SK-N-SH treated with all-trans-retinoic acid at 6 μM for 48 hours (cell line): ENCODE measurements around the gene COG2.
"Not testable (repeated sequence)": the region's sequence is repeated elsewhere in the genome, so short reads cannot be mapped to it uniquely, and the experiment has no call there.

Experiments
- ATAC-seq: fragments of 200-7000 bp; cut with Tn5 transposase; 3 replicates; pipeline ENCODE4 v1.9.1; 2020; ENCODE audit warnings: mild to moderate bottlenecking, moderate library complexity
- ARNTL ChIP-seq: fragments of 450-650 bp; formaldehyde crosslinking; IDR thresholded peaks from 2 replicates; pipeline ENCODE4 v1.5.0; 2020; ENCODE audit warnings: low read depth, mild to moderate bottlenecking, moderate library complexity, borderline replicate concordance
- CSDC2 ChIP-seq: fragments of 250-450 bp; sonication (Bioruptor Pico); IDR thresholded peaks from 2 replicates; pipeline ENCODE4 v1.5.0; 2020; ENCODE audit warnings: mild to moderate bottlenecking, moderate library complexity
- ESRRG ChIP-seq: fragments of 250-450 bp; sonication (Bioruptor Pico); IDR thresholded peaks from 2 replicates; pipeline ENCODE4 v1.6.1; 2021; ENCODE audit warnings: mild to moderate bottlenecking
- GLIS3 ChIP-seq: fragments of 250-450 bp; sonication (Bioruptor Pico); IDR thresholded peaks from 2 replicates; pipeline ENCODE4 v1.5.0; 2020; ENCODE audit warnings: mild to moderate bottlenecking, moderate library complexity
- ISL1 ChIP-seq: fragments of 250-450 bp; sonication (Bioruptor Pico); IDR thresholded peaks from 2 replicates; pipeline ENCODE4 v2.1.2; 2022; ENCODE audit warnings: mild to moderate bottlenecking, moderate library complexity
- OSR1 ChIP-seq: fragments of 250-450 bp; sonication (Bioruptor Pico); IDR thresholded peaks from 2 replicates; pipeline ENCODE4 v1.8.0; 2022; ENCODE audit warnings: moderate library complexity, mild to moderate bottlenecking, inconsistent platforms
- PPARA ChIP-seq: fragments of 250-450 bp; sonication (Bioruptor Pico); IDR thresholded peaks from 2 replicates; pipeline ENCODE4 v1.5.0; 2020; ENCODE audit warnings: mild to moderate bottlenecking, borderline replicate concordance
- SNAI2 ChIP-seq: fragments of 250-450 bp; sonication (Bioruptor Pico); IDR thresholded peaks from 2 replicates; pipeline ENCODE4 v1.5.0; 2020; ENCODE audit warnings: mild to moderate bottlenecking, moderate library complexity
- TOX ChIP-seq: fragments of 250-450 bp; sonication (Bioruptor Pico); IDR thresholded peaks from 2 replicates; pipeline ENCODE4 v1.8.0; 2021; ENCODE audit warnings: mild to moderate bottlenecking, moderate library complexity, borderline replicate concordance
- ZNF565 ChIP-seq: fragments of 450-650 bp; formaldehyde crosslinking; conservative IDR thresholded peaks from 2 replicates; pipeline ENCODE4 v1.5.0; 2020; ENCODE audit warnings: low read depth, mild to moderate bottlenecking, moderate library complexity
- ZNF70 ChIP-seq: fragments of 450-650 bp; formaldehyde crosslinking; IDR thresholded peaks from 2 replicates; pipeline ENCODE4 v1.5.0; 2020; ENCODE audit warnings: mild to moderate bottlenecking, moderate library complexity
- ZNF8 ChIP-seq: fragments of 450-650 bp; formaldehyde crosslinking; IDR thresholded peaks from 2 replicates; pipeline ENCODE4 v1.5.0; 2020; ENCODE audit warnings: mild to moderate bottlenecking, moderate library complexity
- TF ChIP-seq, protein P1 (sequence below): fragments of 250-450 bp; sonication (Bioruptor Pico); IDR thresholded peaks from 2 replicates; pipeline ENCODE4 v1.8.0; 2021; ENCODE audit warnings: low read depth, mild to moderate bottlenecking, moderate library complexity, borderline replicate concordance
- TF ChIP-seq, protein P2 (sequence below): fragments of 250-450 bp; sonication (Bioruptor Pico); IDR thresholded peaks from 2 replicates; pipeline ENCODE4 v1.5.1; 2021; ENCODE audit warnings: mild to moderate bottlenecking, moderate library complexity
- TF ChIP-seq, protein P3 (sequence below): fragments of 250-450 bp; sonication (Bioruptor Pico); IDR thresholded peaks from 2 replicates; pipeline ENCODE4 v1.5.1; 2020; ENCODE audit warnings: low read depth, mild to moderate bottlenecking, moderate library complexity
- TF ChIP-seq, protein P4 (sequence below): fragments of 250-450 bp; sonication (Bioruptor Pico); IDR thresholded peaks from 2 replicates; pipeline ENCODE4 v1.8.0; 2020; ENCODE audit warnings: mild to moderate bottlenecking, moderate library complexity, borderline replicate concordance

The COG2 gene

DNA sequence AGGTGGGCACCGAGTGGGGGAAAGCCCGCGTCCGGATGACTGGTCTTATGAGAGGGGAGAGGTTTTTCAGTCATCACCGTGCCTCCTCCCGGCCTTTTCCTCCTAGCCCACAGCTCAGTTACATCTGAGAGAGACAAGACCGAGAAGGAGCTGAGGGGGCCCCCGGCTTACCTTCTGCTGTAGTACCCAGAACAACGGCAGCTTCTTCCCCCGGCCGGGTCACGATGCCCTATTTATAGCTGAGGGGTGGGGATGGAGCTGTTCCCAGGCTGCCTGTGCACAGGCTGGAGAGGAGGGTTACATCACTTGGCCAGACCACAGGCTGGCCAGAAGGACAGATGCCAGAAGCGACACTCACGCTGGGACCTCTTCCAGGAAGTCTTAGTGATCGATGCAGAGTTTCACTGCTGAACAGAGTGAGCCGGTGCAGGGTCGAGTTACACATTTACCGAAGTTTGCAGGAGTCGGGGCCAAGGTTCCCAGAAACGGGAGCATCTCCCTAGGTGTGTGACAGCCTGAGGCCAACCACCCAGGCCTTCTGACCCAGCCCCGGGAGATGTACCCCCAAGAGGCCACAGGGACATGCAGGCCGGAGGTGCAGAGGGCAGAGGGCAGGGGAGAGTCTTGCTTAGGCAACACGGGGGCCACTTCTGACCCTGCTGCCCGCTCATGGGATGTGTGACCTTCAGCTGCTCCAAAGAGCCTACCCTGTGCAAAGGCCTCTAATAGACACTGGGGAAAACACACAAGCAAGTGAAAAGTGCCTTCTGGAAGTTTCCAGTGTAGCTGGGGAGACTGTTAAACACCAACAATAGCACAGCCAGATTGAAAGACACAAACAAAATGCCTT, 71.9 kb downstream of the COG2 start, which contains the start of gene AGT (continued):
- TF ChIP-seq, protein P1, sequence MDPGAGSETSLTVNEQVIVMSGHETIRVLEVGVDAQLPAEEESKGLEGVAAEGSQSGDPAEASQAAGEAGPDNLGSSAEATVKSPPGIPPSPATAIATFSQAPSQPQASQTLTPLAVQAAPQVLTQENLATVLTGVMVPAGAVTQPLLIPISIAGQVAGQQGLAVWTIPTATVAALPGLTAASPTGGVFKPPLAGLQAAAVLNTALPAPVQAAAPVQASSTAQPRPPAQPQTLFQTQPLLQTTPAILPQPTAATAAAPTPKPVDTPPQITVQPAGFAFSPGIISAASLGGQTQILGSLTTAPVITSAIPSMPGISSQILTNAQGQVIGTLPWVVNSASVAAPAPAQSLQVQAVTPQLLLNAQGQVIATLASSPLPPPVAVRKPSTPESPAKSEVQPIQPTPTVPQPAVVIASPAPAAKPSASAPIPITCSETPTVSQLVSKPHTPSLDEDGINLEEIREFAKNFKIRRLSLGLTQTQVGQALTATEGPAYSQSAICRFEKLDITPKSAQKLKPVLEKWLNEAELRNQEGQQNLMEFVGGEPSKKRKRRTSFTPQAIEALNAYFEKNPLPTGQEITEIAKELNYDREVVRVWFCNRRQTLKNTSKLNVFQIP (CRISPR knock-in tag) = no peak
- TF ChIP-seq, protein P2, sequence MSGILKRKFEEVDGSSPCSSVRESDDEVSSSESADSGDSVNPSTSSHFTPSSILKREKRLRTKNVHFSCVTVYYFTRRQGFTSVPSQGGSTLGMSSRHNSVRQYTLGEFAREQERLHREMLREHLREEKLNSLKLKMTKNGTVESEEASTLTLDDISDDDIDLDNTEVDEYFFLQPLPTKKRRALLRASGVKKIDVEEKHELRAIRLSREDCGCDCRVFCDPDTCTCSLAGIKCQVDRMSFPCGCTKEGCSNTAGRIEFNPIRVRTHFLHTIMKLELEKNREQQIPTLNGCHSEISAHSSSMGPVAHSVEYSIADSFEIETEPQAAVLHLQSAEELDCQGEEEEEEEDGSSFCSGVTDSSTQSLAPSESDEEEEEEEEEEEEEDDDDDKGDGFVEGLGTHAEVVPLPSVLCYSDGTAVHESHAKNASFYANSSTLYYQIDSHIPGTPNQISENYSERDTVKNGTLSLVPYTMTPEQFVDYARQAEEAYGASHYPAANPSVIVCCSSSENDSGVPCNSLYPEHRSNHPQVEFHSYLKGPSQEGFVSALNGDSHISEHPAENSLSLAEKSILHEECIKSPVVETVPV (CRISPR knock-in tag) = no peak
- no peak for TF ChIP-seq TOX (CRISPR knock-in tag)
- TF ChIP-seq, protein P3, sequence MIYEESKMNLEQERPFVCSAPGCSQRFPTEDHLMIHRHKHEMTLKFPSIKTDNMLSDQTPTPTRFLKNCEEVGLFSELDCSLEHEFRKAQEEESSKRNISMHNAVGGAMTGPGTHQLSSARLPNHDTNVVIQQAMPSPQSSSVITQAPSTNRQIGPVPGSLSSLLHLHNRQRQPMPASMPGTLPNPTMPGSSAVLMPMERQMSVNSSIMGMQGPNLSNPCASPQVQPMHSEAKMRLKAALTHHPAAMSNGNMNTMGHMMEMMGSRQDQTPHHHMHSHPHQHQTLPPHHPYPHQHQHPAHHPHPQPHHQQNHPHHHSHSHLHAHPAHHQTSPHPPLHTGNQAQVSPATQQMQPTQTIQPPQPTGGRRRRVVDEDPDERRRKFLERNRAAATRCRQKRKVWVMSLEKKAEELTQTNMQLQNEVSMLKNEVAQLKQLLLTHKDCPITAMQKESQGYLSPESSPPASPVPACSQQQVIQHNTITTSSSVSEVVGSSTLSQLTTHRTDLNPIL = no peak
- no peak for TF ChIP-seq GLIS3 (CRISPR knock-in tag)
- TF ChIP-seq ZNF8 (CRISPR knock-in tag) = no peak
- no peak for TF ChIP-seq PPARA (CRISPR knock-in tag)

DNA sequence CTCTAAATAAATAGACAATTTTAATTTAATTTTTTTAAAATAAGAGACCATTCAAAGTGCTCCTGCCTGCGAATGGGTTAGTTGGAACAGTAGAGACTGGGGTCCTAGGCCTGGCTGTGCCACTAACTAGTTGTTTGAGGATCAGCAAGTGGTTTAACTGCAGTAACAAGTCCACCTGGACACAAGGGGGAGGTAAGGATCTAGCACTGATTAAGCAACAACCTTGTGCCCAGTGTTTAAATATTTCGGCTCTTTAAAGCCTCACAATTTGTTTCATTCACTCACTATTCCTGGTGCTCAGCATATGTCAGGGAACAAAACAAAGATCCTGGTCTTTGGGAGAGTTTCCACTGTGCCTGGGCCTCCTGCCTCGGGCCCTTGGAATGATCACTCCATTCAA, 73.2 kb downstream of the COG2 start:
- ATAC-seq = no peak
- no peak for TF ChIP-seq ZNF565 (CRISPR knock-in tag)
- TF ChIP-seq ISL1 (CRISPR knock-in tag) = no peak
- no peak for TF ChIP-seq OSR1 (CRISPR knock-in tag)
- TF ChIP-seq CSDC2 = no peak
- TF ChIP-seq ZNF70 (CRISPR knock-in tag) = no peak
- TF ChIP-seq TOX (CRISPR knock-in tag) = no peak
- no peak for TF ChIP-seq GLIS3 (CRISPR knock-in tag)
- TF ChIP-seq SNAI2 (CRISPR knock-in tag) = no peak
- TF ChIP-seq ESRRG (CRISPR knock-in tag) = no peak
- TF ChIP-seq ZNF8 (CRISPR knock-in tag) = no peak
- TF ChIP-seq, protein P2 (CRISPR knock-in tag) = no peak
- TF ChIP-seq, protein P3 = no peak
- no peak for TF ChIP-seq ARNTL (CRISPR knock-in tag)

DNA sequence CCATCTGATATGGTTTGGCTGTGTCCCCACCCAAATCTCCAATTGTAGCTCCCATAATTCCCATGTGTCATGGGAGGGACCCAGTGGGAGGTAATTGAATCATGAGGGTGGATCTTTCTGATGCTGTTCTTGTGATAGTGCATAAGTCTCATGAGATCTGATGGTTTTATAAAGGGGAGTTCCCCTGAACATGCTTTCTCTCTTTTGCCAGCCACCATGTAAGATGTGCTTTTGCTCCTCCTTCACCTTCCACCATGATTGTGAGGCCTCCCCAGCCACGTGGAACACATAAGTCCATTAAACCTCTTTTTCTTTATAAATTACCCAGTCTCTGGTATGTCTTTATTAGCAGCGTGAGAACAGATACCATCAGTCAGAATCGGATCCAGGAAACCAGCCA, 74.2 kb downstream of the COG2 start:
- not testable (repeated sequence) for ATAC-seq

DNA sequence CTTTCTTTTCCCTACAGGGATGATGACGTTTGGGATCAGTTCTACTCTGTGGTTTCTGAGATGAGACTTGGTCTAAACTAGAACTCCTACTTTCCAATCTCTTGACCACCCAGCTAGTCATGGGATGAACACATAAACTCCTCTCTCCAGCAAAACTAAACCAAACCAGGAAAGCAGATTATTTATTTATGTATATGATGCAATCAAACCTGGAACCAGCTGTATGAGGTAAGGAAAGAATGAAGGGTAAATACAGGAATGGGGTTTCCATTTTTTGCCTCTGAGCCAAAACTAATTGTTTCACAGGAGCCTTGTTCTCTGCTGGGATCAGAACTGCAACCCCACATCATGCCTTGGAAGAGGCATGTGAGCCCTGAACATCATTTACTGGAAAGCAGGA, 75.0 kb downstream of the COG2 start:
- no peak for TF ChIP-seq ZNF70 (CRISPR knock-in tag)
- no peak for TF ChIP-seq ZNF565 (CRISPR knock-in tag)
- TF ChIP-seq, protein P2 (CRISPR knock-in tag) = no peak
- TF ChIP-seq ISL1 (CRISPR knock-in tag) = no peak
- TF ChIP-seq, protein P4, sequence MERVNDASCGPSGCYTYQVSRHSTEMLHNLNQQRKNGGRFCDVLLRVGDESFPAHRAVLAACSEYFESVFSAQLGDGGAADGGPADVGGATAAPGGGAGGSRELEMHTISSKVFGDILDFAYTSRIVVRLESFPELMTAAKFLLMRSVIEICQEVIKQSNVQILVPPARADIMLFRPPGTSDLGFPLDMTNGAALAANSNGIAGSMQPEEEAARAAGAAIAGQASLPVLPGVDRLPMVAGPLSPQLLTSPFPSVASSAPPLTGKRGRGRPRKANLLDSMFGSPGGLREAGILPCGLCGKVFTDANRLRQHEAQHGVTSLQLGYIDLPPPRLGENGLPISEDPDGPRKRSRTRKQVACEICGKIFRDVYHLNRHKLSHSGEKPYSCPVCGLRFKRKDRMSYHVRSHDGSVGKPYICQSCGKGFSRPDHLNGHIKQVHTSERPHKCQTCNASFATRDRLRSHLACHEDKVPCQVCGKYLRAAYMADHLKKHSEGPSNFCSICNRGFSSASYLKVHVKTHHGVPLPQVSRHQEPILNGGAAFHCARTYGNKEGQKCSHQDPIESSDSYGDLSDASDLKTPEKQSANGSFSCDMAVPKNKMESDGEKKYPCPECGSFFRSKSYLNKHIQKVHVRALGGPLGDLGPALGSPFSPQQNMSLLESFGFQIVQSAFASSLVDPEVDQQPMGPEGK (CRISPR knock-in tag) = no peak
- TF ChIP-seq, protein P1 (CRISPR knock-in tag) = no peak
- TF ChIP-seq GLIS3 (CRISPR knock-in tag) = no peak
- TF ChIP-seq ESRRG (CRISPR knock-in tag) = no peak
- TF ChIP-seq, all 23 proteins: peak for 0
- ATAC-seq = no peak

DNA sequence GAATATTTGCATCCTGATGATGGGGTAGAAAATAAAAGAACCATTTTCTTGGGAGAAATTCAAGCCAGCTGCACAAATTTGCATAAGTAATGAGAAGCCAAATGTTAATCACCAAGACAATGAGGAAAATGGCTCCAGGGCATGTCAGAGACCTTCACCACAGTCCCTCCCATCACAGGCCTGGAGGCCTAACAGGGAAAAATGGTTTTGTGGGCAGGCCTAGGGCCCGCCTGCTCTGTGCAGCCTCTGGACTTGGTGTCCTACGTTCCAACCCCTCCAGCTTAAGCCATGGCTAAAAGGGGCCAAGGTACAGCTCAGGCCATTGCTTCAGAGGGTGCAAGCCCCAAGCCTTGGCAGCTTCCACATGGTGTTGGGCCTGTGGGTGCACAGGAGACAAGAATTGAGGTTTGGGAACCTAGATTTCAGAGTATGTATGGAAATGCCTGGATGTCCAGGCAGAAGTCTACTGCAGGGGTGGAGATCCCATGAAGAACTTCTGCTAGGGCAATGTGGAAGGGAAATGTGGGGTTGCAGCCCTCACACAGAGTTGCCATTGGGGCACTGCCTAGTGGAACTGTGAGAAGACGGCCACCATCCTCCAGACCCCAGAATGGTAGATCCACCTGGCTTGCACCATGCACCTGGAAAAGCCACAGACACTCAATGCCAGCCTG, 79.7 kb downstream of the COG2 start:
- not testable (repeated sequence) for ATAC-seq
